DMS53 treated with DMSO at 0.1 percent for 48 hours (cell line): ENCODE data around the gene EYA2.

Experiments
- DNase-seq: peaks from one replicate; lab custom pipeline; 2025; ENCODE audit not compliant: unreplicated experiment; lab: John Stamatoyannopoulos, UW

The EYA2 gene

GRCh38 chr20:47032933-47033578 is 138.4 kb downstream of the EYA2 start:
- DNase-seq: no peak

DNA sequence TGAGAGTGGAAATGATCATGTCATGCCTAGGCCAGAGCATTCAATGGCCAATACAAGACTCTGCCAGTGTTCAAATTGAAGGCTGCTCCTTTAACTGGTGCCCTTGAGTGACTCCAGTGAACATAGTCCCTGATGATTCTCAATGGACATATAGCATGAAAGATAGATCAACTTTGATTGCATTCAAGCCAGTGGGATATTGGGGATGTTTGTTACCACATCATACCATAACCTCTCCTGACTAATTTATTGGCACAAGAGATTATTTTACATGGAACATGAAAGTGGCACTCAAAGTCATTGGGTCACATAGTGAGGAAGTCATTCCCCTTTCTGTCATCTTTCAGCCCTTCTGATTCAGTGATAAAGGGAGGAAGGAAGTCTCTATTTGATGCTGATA is 139.0 kb downstream of the EYA2 start:
- DNase-seq: no peak

- DNase-seq: no peak
Observed at GRCh38 chr20:47035026-47035590, 140.5 kb downstream of the EYA2 start.

DNA sequence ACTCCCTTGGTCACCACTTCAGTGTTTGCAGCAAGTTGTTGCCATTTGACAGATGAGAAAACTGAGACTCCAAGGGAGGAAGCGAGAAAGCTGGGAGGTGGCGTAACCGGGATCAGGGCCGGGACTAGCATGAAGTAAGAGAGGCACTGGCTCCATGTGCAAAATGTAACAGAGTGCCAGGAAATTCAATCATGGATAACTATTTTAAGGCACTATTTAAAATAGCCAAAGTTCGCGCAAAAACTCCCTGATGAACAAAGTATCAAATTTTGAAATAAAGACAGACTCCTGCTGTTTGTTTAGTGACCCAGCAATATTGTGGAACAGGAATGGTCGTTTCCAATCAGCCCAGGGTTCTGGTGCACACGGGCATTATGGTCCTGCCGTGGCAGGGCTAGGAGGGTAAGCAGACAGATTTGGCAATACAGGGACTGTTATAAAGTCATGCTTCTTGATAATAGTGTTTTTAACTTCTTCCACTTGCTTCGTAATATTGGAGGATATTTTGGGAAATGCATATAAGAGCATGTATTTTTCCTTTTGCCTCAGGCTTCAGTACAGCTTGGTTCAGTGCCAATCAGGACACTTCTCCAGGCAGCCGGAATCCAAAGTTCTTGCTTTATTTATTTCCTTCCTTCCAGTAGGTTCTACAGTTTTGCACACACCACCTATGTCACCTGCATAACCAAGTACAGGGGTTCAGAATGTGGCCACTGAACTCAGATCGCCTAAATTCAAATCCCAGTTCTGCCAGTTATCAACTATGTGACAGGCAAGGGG is 141.6 kb downstream of the EYA2 start:
- no peak for DNase-seq

GRCh38 chr20:47038566-47039560 is 144.2 kb downstream of the EYA2 start:
- DNase-seq: no peak

DNA sequence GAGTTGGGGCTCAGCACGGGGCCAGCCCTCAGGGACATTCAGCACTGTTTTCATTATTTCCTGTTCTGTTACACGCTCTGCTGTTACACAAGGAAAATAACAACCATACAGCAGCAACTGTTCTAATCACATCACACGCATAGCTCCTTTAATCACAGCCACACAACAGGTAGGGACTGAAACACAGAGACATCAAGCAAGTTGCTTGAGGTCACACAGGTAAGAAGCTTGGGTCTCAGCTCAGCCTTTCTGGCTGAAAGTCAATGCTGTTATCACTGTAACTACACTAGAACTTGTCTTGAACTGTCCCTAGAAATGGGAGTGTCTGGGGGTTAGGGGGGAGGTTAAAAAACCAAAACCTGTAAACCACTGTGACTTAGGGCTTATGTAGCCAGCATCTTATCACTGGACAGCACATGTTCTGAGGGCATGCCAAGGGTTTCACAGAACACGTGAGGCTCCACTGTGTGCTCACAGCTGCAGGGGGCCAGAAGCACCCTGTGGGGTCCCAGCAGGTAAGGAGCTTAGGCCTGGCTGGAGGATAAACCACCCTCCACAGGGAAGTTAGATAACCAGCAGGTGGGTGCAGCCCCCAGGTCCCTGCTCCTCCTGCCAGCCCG is 146.0 kb downstream of the EYA2 start:
- DNase-seq: no peak

- no peak for DNase-seq
Observed at GRCh38 chr20:47041396-47041899, 146.8 kb downstream of the EYA2 start.

DNA sequence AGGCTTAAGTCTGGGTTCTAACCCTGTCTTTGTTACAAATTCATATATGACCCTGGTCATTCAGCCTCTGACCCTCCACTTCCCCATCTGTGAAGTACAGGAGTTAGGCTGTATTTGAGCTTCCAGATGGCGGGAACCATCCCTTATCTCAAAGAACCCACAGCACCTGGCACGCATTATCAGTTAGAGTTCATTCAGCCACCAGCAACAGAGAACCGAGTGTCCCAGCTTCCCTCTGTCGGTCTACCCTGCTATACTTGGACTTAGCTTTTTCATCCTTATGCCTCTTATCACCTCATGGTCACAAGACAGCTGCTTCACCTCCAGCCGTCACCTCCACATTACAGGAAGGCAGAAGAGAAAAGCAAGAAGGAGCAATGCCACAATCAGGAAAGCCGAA is 147.8 kb downstream of the EYA2 start:
- no peak for DNase-seq

- DNase-seq: no peak
Observed at GRCh38 chr20:47043086-47043485, 148.4 kb downstream of the EYA2 start.

DNA sequence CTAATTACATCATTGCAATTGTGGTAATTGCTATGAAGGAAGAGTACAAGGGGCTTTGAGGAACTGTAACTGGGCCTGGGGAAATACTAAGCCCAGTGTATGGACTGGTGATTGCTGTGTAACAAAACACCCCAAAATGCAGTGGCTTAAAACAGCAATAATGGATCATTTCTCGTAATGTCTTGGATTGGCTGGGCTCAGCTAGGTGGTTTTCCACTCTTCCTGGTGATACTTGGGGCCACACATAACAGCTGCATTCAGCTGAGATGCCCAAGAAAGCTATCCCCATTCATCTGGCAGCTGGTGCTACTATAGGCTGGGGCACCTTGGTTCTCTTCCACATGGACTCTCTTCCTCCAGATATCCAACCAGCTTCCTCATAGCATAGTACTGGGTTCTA is 150.3 kb downstream of the EYA2 start:
- DNase-seq: no peak

- DNase-seq: no peak
Observed at GRCh38 chr20:47048054-47048453, 153.4 kb downstream of the EYA2 start.

DNA sequence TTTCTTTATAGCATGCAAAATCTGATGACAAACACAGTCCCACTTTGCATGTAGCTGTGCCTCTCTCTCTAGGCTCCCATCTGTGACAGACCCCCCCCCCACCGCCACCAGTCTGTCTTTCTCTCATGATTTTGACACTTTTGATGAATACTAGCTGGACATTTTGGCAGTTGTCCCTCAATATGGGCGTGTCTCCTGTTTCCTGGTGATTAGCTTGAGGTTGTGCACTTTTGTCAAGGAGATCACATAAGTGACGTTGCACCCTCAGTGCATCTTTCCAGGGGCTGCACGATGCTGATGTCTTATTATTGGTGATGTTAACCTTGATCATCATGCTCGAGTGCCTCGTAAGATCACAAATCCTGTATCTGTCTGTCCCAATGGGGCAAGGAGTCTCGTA is 155.1 kb downstream of the EYA2 start:
- DNase-seq: no peak

DNA sequence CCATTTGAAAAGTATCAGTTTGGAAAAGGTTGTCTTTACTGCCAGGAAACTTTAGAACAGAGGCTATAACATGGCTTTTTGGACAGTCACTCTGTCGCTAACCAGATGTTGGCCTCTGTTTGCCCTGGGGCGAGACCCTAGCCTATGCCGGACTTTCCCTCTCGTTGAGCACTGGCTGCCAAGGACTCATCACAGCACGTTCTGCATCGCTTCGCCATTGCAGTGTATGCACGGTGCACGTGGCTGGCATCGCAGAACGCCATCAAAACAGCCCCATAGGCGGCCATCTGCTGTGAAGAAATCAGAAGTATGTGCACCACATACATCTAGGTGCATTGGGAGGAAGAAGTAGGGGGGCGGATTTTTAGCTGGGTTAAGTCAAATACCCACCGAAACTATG is 156.4 kb downstream of the EYA2 start:
- no peak for DNase-seq

- no peak for DNase-seq
Observed at GRCh38 chr20:47051936-47052526, 157.4 kb downstream of the EYA2 start.

GRCh38 chr20:47054506-47054905 is 159.9 kb downstream of the EYA2 start:
- no peak for DNase-seq

GRCh38 chr20:47054945-47055344 is 160.3 kb downstream of the EYA2 start:
- no peak for DNase-seq

GRCh38 chr20:47055699-47056369 is 161.2 kb downstream of the EYA2 start:
- DNase-seq: no peak

- no peak for DNase-seq
Observed at GRCh38 chr20:47057661-47058060, 163.0 kb downstream of the EYA2 start.

GRCh38 chr20:47058236-47058635 is 163.6 kb downstream of the EYA2 start:
- no peak for DNase-seq

DNA sequence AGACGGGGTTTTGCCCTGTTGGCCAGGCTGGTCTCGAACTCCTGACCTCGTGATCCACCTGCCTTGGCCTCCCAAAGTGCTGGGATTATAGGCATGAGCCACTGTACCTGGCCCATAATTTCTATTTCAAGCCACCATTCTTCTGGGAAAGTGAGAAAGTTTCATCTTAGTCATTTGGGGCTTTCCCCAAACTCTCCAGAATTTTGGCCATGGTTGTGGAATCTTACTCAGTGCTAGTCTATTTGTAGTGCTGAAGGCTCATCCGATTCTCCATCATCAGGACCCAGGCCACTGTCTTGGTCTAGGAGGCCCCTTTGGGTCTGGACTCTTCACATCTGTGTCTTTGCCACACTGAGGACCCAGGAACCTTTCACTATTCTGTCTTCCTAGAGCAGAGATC is 164.9 kb downstream of the EYA2 start:
- no peak for DNase-seq
